MM.1S (cell line): ENCODE results near the gene GHRH.

Experiments
- DNase-seq: peaks from one replicate; pipeline ENCODE4 v3.0.0-alpha.2; 2015
- H2AFZ ChIP-seq: fragments of 300-600 bp; sonication (generic); 2 replicates; pipeline ENCODE4 v1.6.0; 2016; ENCODE audit warnings: antibody characterized with exemption, low read length
- H3F3A ChIP-seq: fragments of 300-600 bp; sonication (generic); 2 replicates; pipeline ENCODE4 v1.6.1; 2016; ENCODE audit warnings: mild to moderate bottlenecking, antibody characterized with exemption, low read length, moderate library complexity, mixed read lengths; ENCODE audit not compliant: insufficient read depth
- H3K27ac ChIP-seq: fragments of 300-600 bp; sonication (generic); 2 replicates; pipeline ENCODE4 v1.5.1; 2016; ENCODE audit warnings: mild to moderate bottlenecking, low read length
- H3K27me3 ChIP-seq: fragments of 300-600 bp; sonication (generic); replicated peaks from 2 replicates; pipeline ENCODE4 v1.6.0; 2016; ENCODE audit warnings: low read length; ENCODE audit not compliant: insufficient read depth
- H3K36me3 ChIP-seq: fragments of 300-600 bp; sonication (generic); replicated peaks from 2 replicates; pipeline ENCODE4 v1.6.1; 2016; ENCODE audit warnings: mild to moderate bottlenecking, low read length, mixed read lengths; ENCODE audit not compliant: insufficient read depth
- H3K4me1 ChIP-seq: fragments of 300-600 bp; sonication (generic); 2 replicates; pipeline ENCODE4 v1.6.1; 2016; ENCODE audit warnings: low read length, mixed read lengths
- H3K4me2 ChIP-seq: fragments of 300-600 bp; sonication (generic); 2 replicates; pipeline ENCODE4 v1.6.0; 2016; ENCODE audit warnings: low read depth, low read length
- H3K4me3 ChIP-seq: fragments of 300-600 bp; sonication (generic); 2 replicates; pipeline ENCODE4 v1.5.1; 2016; ENCODE audit warnings: low read length, mixed read lengths
- H3K79me2 ChIP-seq: fragments of 300-600 bp; sonication (generic); 2 replicates; pipeline ENCODE4 v1.6.1; 2016; ENCODE audit warnings: mixed run types, low read length, mixed read lengths
- H3K9ac ChIP-seq: fragments of 300-600 bp; sonication (generic); 2 replicates; pipeline ENCODE4 v1.6.1; 2016; ENCODE audit warnings: low read length, mixed read lengths
- H3K9me2 ChIP-seq: fragments of 300-600 bp; sonication (generic); replicated peaks from 2 replicates; pipeline ENCODE4 v1.6.1; 2016; ENCODE audit warnings: mild to moderate bottlenecking, low read length, mixed read lengths; ENCODE audit not compliant: insufficient read depth
- H3K9me3 ChIP-seq: fragments of 300-600 bp; sonication (generic); replicated peaks from 2 replicates; pipeline ENCODE4 v1.6.1; 2016; ENCODE audit warnings: mild to moderate bottlenecking, low read length, mixed read lengths; ENCODE audit not compliant: insufficient read depth
- H4K20me1 ChIP-seq: fragments of 300-600 bp; sonication (generic); 2 replicates; pipeline ENCODE4 v1.6.1; 2016; ENCODE audit warnings: mild to moderate bottlenecking, low read length, moderate library complexity, mixed read lengths; ENCODE audit not compliant: insufficient read depth
- CTCF ChIP-seq: fragments of 300-600 bp; sonication (generic); IDR thresholded peaks from 2 replicates; pipeline ENCODE4 v1.5.1; 2016; ENCODE audit warnings: antibody characterized with exemption, low read length, mixed read lengths
- EZH2 ChIP-seq: fragments of 300-600 bp; sonication (generic); optimal IDR thresholded peaks from 2 replicates; pipeline ENCODE3; 2017; ENCODE audit warnings: low read depth, mild to moderate bottlenecking, antibody characterized with exemption, low read length, mixed read lengths
- EZH2phosphoT487 ChIP-seq: fragments of 300-600 bp; sonication (generic); IDR thresholded peaks from 2 replicates; pipeline ENCODE4 v1.6.1; 2018; ENCODE audit warnings: antibody characterized with exemption, low read length

Gene GHRH

GRCh38 chr20:37205794-37206193 is 55.8 kb downstream of the GHRH start:
- no peak overlapping the region for H3K4me3 ChIP-seq
- H3K27ac ChIP-seq, result no peak overlapping the region
- no peaks in the 10 kb centered on the region for H3K9me3 ChIP-seq
- no peak for DNase-seq
- peaks cover 29% of the 10 kb centered on the region for H3K36me3 ChIP-seq
- H3K9me2 ChIP-seq, result no peaks in the 10 kb centered on the region
- no peak for TF ChIP-seq EZH2phosphoT487
- TF ChIP-seq EZH2, result no peak
- no peak for TF ChIP-seq CTCF
- H3K79me2 ChIP-seq, result peaks cover 57% of the 10 kb centered on the region
- no peaks in the 10 kb centered on the region for H3F3A ChIP-seq
- no peaks in the 10 kb centered on the region for H3K4me1 ChIP-seq
- peaks cover 8% of the 10 kb centered on the region; the same call in 1 of the 2 replicates for H4K20me1 ChIP-seq
- H3K27me3 ChIP-seq, result no peaks in the 10 kb centered on the region
- H3K4me2 ChIP-seq, result no peak overlapping the region
- H3K9ac ChIP-seq, result no peak overlapping the region
- no peak overlapping the region for H2AFZ ChIP-seq

- Histone ChIP-seq H3K36me3 (peaks cover 32% of the 10 kb centered on the region), H3K9ac (no peak overlapping the region), H3K9me3 (no peaks in the 10 kb centered on the region), H2AFZ (no peak overlapping the region), H3K4me1 (no peaks in the 10 kb centered on the region), H4K20me1 (peaks cover 8% of the 10 kb centered on the region; the same call in 1 of the 2 replicates), H3K27ac (no peak overlapping the region), H3K27me3 (no peaks in the 10 kb centered on the region), H3K4me3 (no peak overlapping the region), H3K9me2 (no peaks in the 10 kb centered on the region), H3F3A (no peaks in the 10 kb centered on the region), H3K79me2 (peaks cover 63% of the 10 kb centered on the region), H3K4me2 (no peak overlapping the region)
- DNase-seq, result no peak
- TF ChIP-seq EZH2 (no peak), EZH2phosphoT487 (no peak), CTCF (no peak)
These were observed 56.5 kb downstream of the GHRH start for GRCh38 chr20:37205130-37205529.

GRCh38 chr20:37204056-37204455 is 57.6 kb downstream of the GHRH start:
- Histone ChIP-seq H3K4me3 (no peak overlapping the region), H3F3A (no peaks in the 10 kb centered on the region), H3K27ac (no peak overlapping the region), H3K4me2 (no peak overlapping the region), H3K9me3 (no peaks in the 10 kb centered on the region), H3K9ac (no peak overlapping the region), H3K4me1 (no peaks in the 10 kb centered on the region), H3K9me2 (no peaks in the 10 kb centered on the region), H4K20me1 (peaks cover 8% of the 10 kb centered on the region; the same call in 1 of the 2 replicates), H3K79me2 (peaks cover 72% of the 10 kb centered on the region), H3K36me3 (peaks cover 33% of the 10 kb centered on the region), H2AFZ (no peak overlapping the region), H3K27me3 (no peaks in the 10 kb centered on the region)
- DNase-seq, result no peak
- no peak for TF ChIP-seq EZH2phosphoT487
- no peak for TF ChIP-seq CTCF
- TF ChIP-seq EZH2, result no peak
